ENCODE measurements around the gene H3-3A. TPM values are rescaled to one million over a fixed set of nuclear protein-coding genes. Genes with fewer than 3 reads are reported as not detected.

The H3-3A gene
- total and polyA plus RNA-seq, 8 donors = 444 to 1,270 (median 1,187) TPM

- TF ChIP-seq CTCF (IDR thresholded peaks at IDR 0.05) = no peak
- no peaks in the 10 kb centered on the region for H3K9me3 ChIP-seq
- peaks cover 0 to 20% of the 10 kb centered on the region in 2 donors for H3K36me3 ChIP-seq
- no peaks in the 10 kb centered on the region for H3K27me3 ChIP-seq
- H3K4me3 ChIP-seq = peak overlapping the region; percentile 66 to 82
- H3K4me1 ChIP-seq = peaks cover 26 to 45% of the 10 kb centered on the region in 2 donors
- ATAC-seq = peak; percentile 70
- DNase-seq = peak; percentile 79 to 95 (median 87)
- H3K27ac ChIP-seq = peak overlapping the region; percentile 99 to 100
- intact Hi-C loops (cut with DNase I) = no loop called here
Observed at GRCh38 chr1:226061841-226062557, 517 bp upstream of the H3-3A start.

- peak overlapping the region; percentile 99 to 100 for H3K27ac ChIP-seq
- intact Hi-C loops (cut with DNase I) = no loop called here
- peaks cover 0 to 34% of the 10 kb centered on the region in 2 donors for H3K36me3 ChIP-seq
- ATAC-seq = peak; percentile 12
- no peaks in the 10 kb centered on the region for H3K27me3 ChIP-seq
- H3K9me3 ChIP-seq = no peaks in the 10 kb centered on the region
- peak; percentile 44 to 84 (median 62) for DNase-seq
- no peak for TF ChIP-seq CTCF (IDR thresholded peaks at IDR 0.05)
- peaks cover 26 to 59% of the 10 kb centered on the region in 2 donors for H3K4me1 ChIP-seq
- peak overlapping the region; percentile 75 to 82 for H3K4me3 ChIP-seq
Observed at GRCh38 chr1:226063224-226063976, 884 bp downstream of the H3-3A start.

- no peaks in the 10 kb centered on the region for H3K9me3 ChIP-seq
- peak in 2 of 4 donors; percentile 17 to 22 for DNase-seq
- peaks cover 26 to 67% of the 10 kb centered on the region in 2 donors for H3K4me1 ChIP-seq
- no peaks in the 10 kb centered on the region for H3K27me3 ChIP-seq
- intact Hi-C loops (cut with DNase I) = no loop called here
- H3K27ac ChIP-seq = peak overlapping the region; percentile 99 to 100
- peak overlapping the region; percentile 75 to 82 for H3K4me3 ChIP-seq
- peak; percentile 16 for ATAC-seq
- H3K36me3 ChIP-seq = peaks cover 0 to 42% of the 10 kb centered on the region in 2 donors
- TF ChIP-seq CTCF (IDR thresholded peaks at IDR 0.05) = peak; percentile 54 to 86
Observed at GRCh38 chr1:226063977-226064815, 1.7 kb downstream of the H3-3A start.

GRCh38 chr1:226064816-226065248 lies 2.3 kb downstream of the H3-3A start:
- intact Hi-C loops (cut with DNase I) = no loop called here

More at GRCh38 chr1:226064816-226065248, 2.3 kb downstream of the H3-3A start:
- ATAC-seq = peak; percentile 31
- Histone ChIP-seq H3K36me3 (peaks cover 0 to 48% of the 10 kb centered on the region in 2 donors), H3K4me1 (peaks cover 26 to 72% of the 10 kb centered on the region in 2 donors), H3K27me3 (no peaks in the 10 kb centered on the region), H3K9me3 (no peaks in the 10 kb centered on the region), H3K4me3 (peak overlapping the region; percentile 75 to 82), H3K27ac (peak overlapping the region; percentile 99 to 100)
- peak in 2 of 4 donors; percentile 36 to 72 for DNase-seq
- no peak for TF ChIP-seq CTCF (IDR thresholded peaks at IDR 0.05)
